LNCAP (cell line): ENCODE results near the gene MSI2.

Experiments
- CTCF ChIP-seq: fragments of 450-650 bp; IDR thresholded peaks from 2 replicates; pipeline ENCODE4 v1.5.1; 2017; ENCODE audit warnings: mild to moderate bottlenecking

Gene MSI2

GRCh38 chr17:57639381-57639780, 383.1 kb downstream of the MSI2 start:
- TF ChIP-seq CTCF, result no peak

- no peak for TF ChIP-seq CTCF
Measured at GRCh38 chr17:57640079-57640478, 383.8 kb downstream of the MSI2 start.

- TF ChIP-seq CTCF, result no peak
Measured at GRCh38 chr17:57641761-57642160, 385.4 kb downstream of the MSI2 start.

GRCh38 chr17:57643062-57643461, 386.7 kb downstream of the MSI2 start:
- no peak for TF ChIP-seq CTCF

- TF ChIP-seq CTCF, result no peak
Measured at GRCh38 chr17:57644326-57644725, 388.0 kb downstream of the MSI2 start.

GRCh38 chr17:57645950-57646665, 389.8 kb downstream of the MSI2 start:
- no peak for TF ChIP-seq CTCF

- no peak for TF ChIP-seq CTCF
Measured at GRCh38 chr17:57648720-57649119, 392.4 kb downstream of the MSI2 start.

GRCh38 chr17:57649191-57649590, 392.9 kb downstream of the MSI2 start:
- no peak for TF ChIP-seq CTCF
